HepG2 (cell line): ENCODE data around the gene NDUFS7. TPM values are rescaled to one million over a fixed set of nuclear protein-coding genes. Genes with fewer than 3 reads are reported as not detected.

ENCODE experiments used
- ATAC-seq: fragments of 200-7000 bp; cut with Tn5 transposase; 3 replicates; pipeline ENCODE4 v1.9.1; 2020; ENCODE audit warnings: mild to moderate bottlenecking, moderate library complexity
- BruUV-seq: library from RNA; stranded (reverse); fragments of 400-500 nt; replicated peaks from 2 replicates; lab custom pipeline; 2021; lab: Mats Ljungman, UMichigan
- CTCF ChIA-PET: fragments of 300-600 bp; formaldehyde crosslinking; extraction: SDS; loops from one replicate; lab custom pipeline; 2021; ENCODE audit warnings: low total read pairs, inconsistent platforms, low intra/inter-chr PET ratio; lab: Yijun Ruan, JAX
- POLR2A ChIA-PET: fragments of 350-600 bp; sonication (Branson Sonifier 250); formaldehyde crosslinking; loops from one replicate; lab custom pipeline; 2020; ENCODE audit warnings: antibody characterized with exemption, inconsistent platforms; lab: Yijun Ruan, JAX
- DNase-seq: peaks from one replicate; pipeline ENCODE4 v3.0.0-alpha.2; 2015; ENCODE audit warnings: low spot score
- FAIRE-seq: peaks from 3 replicates; lab custom pipeline; 2011; peaks lifted over from hg19 to GRCh38; lab: Jason Lieb, UNC
- H2AFZ ChIP-seq: one replicate; pipeline ENCODE4 v1.6.1; 2011; ENCODE audit warnings: low read length, inconsistent platforms
- H3K27ac ChIP-seq: fragments of 300-600 bp; 3 replicates; pipeline ENCODE4 v1.8.0; 2011; ENCODE audit warnings: mixed run types, mild to moderate bottlenecking, mixed read lengths, low read length, inconsistent platforms; ENCODE audit not compliant: insufficient read depth; ENCODE audit errors: extremely low read length
- H3K27me3 ChIP-seq, 2 experiments: fragments of 200-600 bp in 1 of 2; 2 replicates in 1 of 2; 3 replicates in 1 of 2; pipeline versions ENCODE4 v1.6.0 to v1.8.0; 2011; ENCODE audit warnings: low read length in 2 of 2, mild to moderate bottlenecking in 2 of 2, moderate library complexity in 2 of 2, inconsistent platforms in 1 of 2; ENCODE audit not compliant: insufficient read depth in 2 of 2, control insufficient read depth in 1 of 2
- H3K36me3 ChIP-seq, 2 experiments: fragments of 200-600 bp in 1 of 2; replicated peaks in 1 of 2; 2 replicates in 1 of 2; 3 replicates in 1 of 2; pipeline versions ENCODE4 v1.5.1 to v1.8.0; 2011; ENCODE audit warnings: low read length in 2 of 2, inconsistent platforms in 1 of 2; ENCODE audit not compliant: insufficient read depth in 2 of 2, control insufficient read depth in 1 of 2
- H3K4me1 ChIP-seq: 2 replicates; pipeline ENCODE4 v1.5.1; 2012; ENCODE audit warnings: low read length, inconsistent platforms; ENCODE audit not compliant: insufficient read depth
- H3K4me2 ChIP-seq: 2 replicates; pipeline ENCODE4 v1.6.0; 2011; ENCODE audit warnings: low read depth, low read length, inconsistent platforms
- H3K4me3 ChIP-seq, 3 experiments: fragments of 200-600 bp in 1 of 3; sonication (generic), shearing (Covaris generic) in 1 of 3; replicated peaks in 1 of 3; 2 replicates each; pipeline ENCODE4 v1.5.1; 2011 to 2016; ENCODE audit warnings: low read length in 3 of 3, inconsistent platforms in 2 of 3, low read depth in 2 of 3, mild to moderate bottlenecking in 2 of 3, control low read depth in 1 of 3, mixed read lengths in 1 of 3; ENCODE audit not compliant: insufficient read depth in 1 of 3
- H3K79me2 ChIP-seq: one replicate; pipeline ENCODE4 v1.6.1; 2011; ENCODE audit warnings: low read length, inconsistent platforms; ENCODE audit not compliant: insufficient read depth
- H3K9ac ChIP-seq: 2 replicates; pipeline ENCODE4 v1.6.0; 2011; ENCODE audit warnings: mild to moderate bottlenecking, low read depth, low read length, inconsistent platforms; ENCODE audit not compliant: insufficient read depth
- H3K9me3 ChIP-seq: 2 replicates; pipeline ENCODE4 v1.5.1; 2012; ENCODE audit warnings: mild to moderate bottlenecking, low read length
- H4K20me1 ChIP-seq: 2 replicates; pipeline ENCODE4 v1.6.0; 2011; ENCODE audit warnings: inconsistent platforms, mild to moderate bottlenecking, low read length, moderate library complexity; ENCODE audit not compliant: insufficient read depth
- ATM ChIP-seq: fragments of 450-650 bp; IDR thresholded peaks from 2 replicates; pipeline ENCODE4 v1.7.1; 2017; ENCODE audit warnings: mild to moderate bottlenecking, borderline replicate concordance
- ELF3 ChIP-seq: IDR thresholded peaks from 2 replicates; pipeline ENCODE4 v1.6.1; 2016; ENCODE audit warnings: missing genetic modification reagents, missing compliant biosample characterization
- FOXP1 ChIP-seq, 2 experiments: fragments of 450-650 bp in 1 of 2; IDR thresholded peaks; 2 replicates each; pipeline ENCODE4 v1.6.1; 2017 to 2018; ENCODE audit warnings: antibody characterized with exemption in 1 of 2
- MTA3 ChIP-seq: sonication (generic); formaldehyde crosslinking; IDR thresholded peaks from 2 replicates; pipeline ENCODE4 v1.4.0; 2020; ENCODE audit warnings: missing genetic modification reagents
- ZEB1 ChIP-seq: IDR thresholded peaks from 2 replicates; pipeline ENCODE4 v1.6.1; 2012; ENCODE audit warnings: mild to moderate bottlenecking, low read depth, inconsistent platforms; ENCODE audit not compliant: insufficient replicate concordance
- ZNF546 ChIP-seq: sonication (generic); formaldehyde crosslinking; conservative IDR thresholded peaks from 2 replicates; pipeline ENCODE4 v1.8.1; 2023; ENCODE audit warnings: mild to moderate bottlenecking, missing genetic modification reagents
- WGBS: methylation state at CpG from one replicate; pipeline ENCODE4 v1.1.6; 2017; ENCODE audit warnings: low lambda C conversion rate; 5-methylcytosine and 5-hydroxymethylcytosine counted together
- in situ Hi-C: cut with HindIII; loops from 2 replicates; pipeline ENCODE4 v1.10.0; 2017; ENCODE audit warnings: low pct_unique_long_range_greater_than_20kb; ENCODE audit not compliant: extremely low pct_ligation_motif_present
- intact Hi-C: fragments of 100-400 bp; cut with micrococcal nuclease; formaldehyde crosslinking; loops from one replicate; pipeline ENCODE4 v1.10.0; 2022; ENCODE audit not compliant: unreplicated experiment
- polyA plus RNA-seq, 8 experiments: library from polyadenylated mRNA; depleted of rRNA in 3 of 8; stranded (reverse) in 7 of 8; unstranded in 1 of 8; fragments of >200 nt; fragmentation: Illumina TruSeq in 4 of 8; extraction: Trizol in 4 of 8; gene quantifications; 2 replicates each; pipeline versions ENCODE4 v1.2.1 to v1.2.3, GENCODE V29; 2011 to 2016; ENCODE audit warnings: low read depth in 4 of 8, missing spikeins in 1 of 8, mixed read lengths in 1 of 8; ENCODE audit not compliant: insufficient read depth in 1 of 8
- total RNA-seq, 5 experiments: library from RNA; depleted of rRNA; stranded (reverse); fragments of >200 nt; fragmentation: Illumina TruSeq; extraction: Trizol; gene quantifications; 2 replicates each; pipeline ENCODE4 v1.2.3, GENCODE V29; 2016; ENCODE audit warnings: low read depth in 1 of 5
- TF ChIP-seq, protein P1 (sequence below), 2 experiments: fragments of 450-650 bp in 1 of 2; sonication (generic) in 1 of 2; formaldehyde crosslinking in 1 of 2; IDR thresholded peaks; 2 replicates each; pipeline versions ENCODE4 v1.6.1 to v1.8.0; 2016 to 2022; ENCODE audit warnings: antibody characterized with exemption in 1 of 2, mild to moderate bottlenecking in 1 of 2, missing genetic modification reagents in 1 of 2
- TF ChIP-seq, protein P2 (sequence below): sonication (generic); formaldehyde crosslinking; IDR thresholded peaks from 2 replicates; pipeline ENCODE4 v1.4.0; 2020; ENCODE audit warnings: missing genetic modification reagents, low read depth, mild to moderate bottlenecking, borderline replicate concordance
- TF ChIP-seq, protein P3 (sequence below): sonication (generic); formaldehyde crosslinking; IDR thresholded peaks from 2 replicates; pipeline ENCODE4 v1.4.0; 2020; ENCODE audit warnings: missing genetic modification reagents

Gene NDUFS7
- total and polyA plus RNA-seq, 2 of the 13 experiments (the other 11 are each of a cell fraction or from before 2014, with no cell fraction given) = 34.3 to 66.9 TPM

GRCh38 chr19:1373534-1374249 is 10.0 kb upstream of the NDUFS7 start:
- WGBS = 2% methylated on average over 13 of the region's 22 CpGs
- no peak overlapping the region for H2AFZ ChIP-seq
- no peaks in the 10 kb centered on the region for H3K79me2 ChIP-seq
- in situ Hi-C loops (loop anchor here (5.0 kb wide), 1 partner anchor 91 kb away; no protein-coding TSS in a partner anchor), intact Hi-C loops (loop anchor here (5.0 kb wide), 1 partner anchor 56 kb away; no protein-coding TSS in a partner anchor)
- no peaks in the 10 kb centered on the region for H3K27me3 ChIP-seq
- H3K4me2 ChIP-seq = peak overlapping the region; percentile 80
- ATAC-seq (peak; percentile 80), FAIRE-seq (peak; percentile 85), DNase-seq (peak; percentile 90)
- no TSS peak for BruUV-seq
- no peaks in the 10 kb centered on the region for H4K20me1 ChIP-seq
- H3K36me3 ChIP-seq = peaks cover 4 to 8% of the 10 kb centered on the region in 2 experiments
- no peaks in the 10 kb centered on the region for H3K9me3 ChIP-seq
- peak overlapping the region; percentile 30 to 65 (median 32); a peak in 5 of 6 replicates for H3K4me3 ChIP-seq
- H3K4me1 ChIP-seq = peaks cover 47% of the 10 kb centered on the region
- CTCF ChIA-PET = interaction anchor here (3.0 kb wide), 1 partner anchor 94 kb away, joined by 16 read pairs; no protein-coding TSS in a partner anchor
- H3K9ac ChIP-seq = peak overlapping the region; percentile 58
- POLR2A ChIA-PET = interaction anchor here (0.6 to 3.1 kb wide), 20 partner anchors 9 to 129 kb away, joined by 3 to 24 read pairs (median 6); partner anchors contain the start of genes CIRBP, EFNA2, FAM174C and NDUFS7
- H3K27ac ChIP-seq = peak overlapping the region; percentile 91
- TF ChIP-seq ZEB1 (no peak), FOXP1 (IDR thresholded peaks at IDR 0.05) (no peak), FOXP1 (CRISPR knock-in tag; IDR thresholded peaks at IDR 0.05) (peak; percentile 55; the same call in 1 of the 2 replicates), ATM (no peak), ZNF546 (CRISPR knock-in tag) (no peak; the same call in 1 of the 2 replicates), MTA3 (CRISPR knock-in tag) (no peak), ELF3 (peak; percentile 61; the same call in 1 of the 2 replicates)
- TF ChIP-seq, protein P1, sequence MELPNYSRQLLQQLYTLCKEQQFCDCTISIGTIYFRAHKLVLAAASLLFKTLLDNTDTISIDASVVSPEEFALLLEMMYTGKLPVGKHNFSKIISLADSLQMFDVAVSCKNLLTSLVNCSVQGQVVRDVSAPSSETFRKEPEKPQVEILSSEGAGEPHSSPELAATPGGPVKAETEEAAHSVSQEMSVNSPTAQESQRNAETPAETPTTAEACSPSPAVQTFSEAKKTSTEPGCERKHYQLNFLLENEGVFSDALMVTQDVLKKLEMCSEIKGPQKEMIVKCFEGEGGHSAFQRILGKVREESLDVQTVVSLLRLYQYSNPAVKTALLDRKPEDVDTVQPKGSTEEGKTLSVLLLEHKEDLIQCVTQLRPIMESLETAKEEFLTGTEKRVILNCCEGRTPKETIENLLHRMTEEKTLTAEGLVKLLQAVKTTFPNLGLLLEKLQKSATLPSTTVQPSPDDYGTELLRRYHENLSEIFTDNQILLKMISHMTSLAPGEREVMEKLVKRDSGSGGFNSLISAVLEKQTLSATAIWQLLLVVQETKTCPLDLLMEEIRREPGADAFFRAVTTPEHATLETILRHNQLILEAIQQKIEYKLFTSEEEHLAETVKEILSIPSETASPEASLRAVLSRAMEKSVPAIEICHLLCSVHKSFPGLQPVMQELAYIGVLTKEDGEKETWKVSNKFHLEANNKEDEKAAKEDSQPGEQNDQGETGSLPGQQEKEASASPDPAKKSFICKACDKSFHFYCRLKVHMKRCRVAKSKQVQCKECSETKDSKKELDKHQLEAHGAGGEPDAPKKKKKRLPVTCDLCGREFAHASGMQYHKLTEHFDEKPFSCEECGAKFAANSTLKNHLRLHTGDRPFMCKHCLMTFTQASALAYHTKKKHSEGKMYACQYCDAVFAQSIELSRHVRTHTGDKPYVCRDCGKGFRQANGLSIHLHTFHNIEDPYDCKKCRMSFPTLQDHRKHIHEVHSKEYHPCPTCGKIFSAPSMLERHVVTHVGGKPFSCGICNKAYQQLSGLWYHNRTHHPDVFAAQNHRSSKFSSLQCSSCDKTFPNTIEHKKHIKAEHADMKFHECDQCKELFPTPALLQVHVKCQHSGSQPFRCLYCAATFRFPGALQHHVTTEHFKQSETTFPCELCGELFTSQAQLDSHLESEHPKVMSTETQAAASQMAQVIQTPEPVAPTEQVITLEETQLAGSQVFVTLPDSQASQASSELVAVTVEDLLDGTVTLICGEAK (IDR thresholded peaks at IDR 0.05) = no peak
- TF ChIP-seq, protein P1 (CRISPR knock-in tag; IDR thresholded peaks at IDR 0.05) = peak; percentile 67; the same call in 1 of the 2 replicates
- TF ChIP-seq, protein P2, sequence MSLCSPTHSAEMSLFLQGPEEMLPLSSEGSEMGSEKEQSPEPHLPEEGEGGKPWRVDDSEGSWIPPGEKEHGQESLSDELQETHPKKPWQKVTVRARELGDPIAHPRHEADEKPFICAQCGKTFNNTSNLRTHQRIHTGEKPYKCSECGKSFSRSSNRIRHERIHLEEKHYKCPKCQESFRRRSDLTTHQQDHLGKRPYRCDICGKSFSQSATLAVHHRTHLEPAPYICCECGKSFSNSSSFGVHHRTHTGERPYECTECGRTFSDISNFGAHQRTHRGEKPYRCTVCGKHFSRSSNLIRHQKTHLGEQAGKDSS (CRISPR knock-in tag) = peak; percentile 9; the same call in 1 of the 2 replicates
- TF ChIP-seq, protein P3, sequence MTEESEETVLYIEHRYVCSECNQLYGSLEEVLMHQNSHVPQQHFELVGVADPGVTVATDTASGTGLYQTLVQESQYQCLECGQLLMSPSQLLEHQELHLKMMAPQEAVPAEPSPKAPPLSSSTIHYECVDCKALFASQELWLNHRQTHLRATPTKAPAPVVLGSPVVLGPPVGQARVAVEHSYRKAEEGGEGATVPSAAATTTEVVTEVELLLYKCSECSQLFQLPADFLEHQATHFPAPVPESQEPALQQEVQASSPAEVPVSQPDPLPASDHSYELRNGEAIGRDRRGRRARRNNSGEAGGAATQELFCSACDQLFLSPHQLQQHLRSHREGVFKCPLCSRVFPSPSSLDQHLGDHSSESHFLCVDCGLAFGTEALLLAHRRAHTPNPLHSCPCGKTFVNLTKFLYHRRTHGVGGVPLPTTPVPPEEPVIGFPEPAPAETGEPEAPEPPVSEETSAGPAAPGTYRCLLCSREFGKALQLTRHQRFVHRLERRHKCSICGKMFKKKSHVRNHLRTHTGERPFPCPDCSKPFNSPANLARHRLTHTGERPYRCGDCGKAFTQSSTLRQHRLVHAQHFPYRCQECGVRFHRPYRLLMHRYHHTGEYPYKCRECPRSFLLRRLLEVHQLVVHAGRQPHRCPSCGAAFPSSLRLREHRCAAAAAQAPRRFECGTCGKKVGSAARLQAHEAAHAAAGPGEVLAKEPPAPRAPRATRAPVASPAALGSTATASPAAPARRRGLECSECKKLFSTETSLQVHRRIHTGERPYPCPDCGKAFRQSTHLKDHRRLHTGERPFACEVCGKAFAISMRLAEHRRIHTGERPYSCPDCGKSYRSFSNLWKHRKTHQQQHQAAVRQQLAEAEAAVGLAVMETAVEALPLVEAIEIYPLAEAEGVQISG = peak; percentile 82
